Kidney glomerular epithelial cell (primary cell): ENCODE results near the gene SPECC1.
"Not testable (repeated sequence)": the region's sequence is repeated elsewhere in the genome, so short reads cannot be mapped to it uniquely, and the experiment has no call there.

Experiments used
- DNase-seq: peaks from one replicate; lab custom pipeline; 2025; lab: John Stamatoyannopoulos, UW

Gene SPECC1

GRCh38 chr17:20208717-20209116 lies 199.6 kb downstream of the SPECC1 start:
- no peak for DNase-seq

GRCh38 chr17:20210180-20210579 lies 201.0 kb downstream of the SPECC1 start:
- DNase-seq: no peak

- no peak for DNase-seq
Observed at GRCh38 chr17:20210614-20211013, 201.5 kb downstream of the SPECC1 start.

GRCh38 chr17:20211246-20211645 lies 202.1 kb downstream of the SPECC1 start:
- no peak for DNase-seq

GRCh38 chr17:20213449-20213848 lies 204.3 kb downstream of the SPECC1 start:
- DNase-seq: no peak

- no peak for DNase-seq
Observed at GRCh38 chr17:20214794-20215193, 205.6 kb downstream of the SPECC1 start.

- peak; percentile 68 for DNase-seq
Observed at GRCh38 chr17:20216154-20216815, 207.1 kb downstream of the SPECC1 start.

- DNase-seq: no peak
Observed at GRCh38 chr17:20216853-20217252, 207.7 kb downstream of the SPECC1 start.

GRCh38 chr17:20217677-20218076 lies 208.5 kb downstream of the SPECC1 start:
- DNase-seq: no peak

- no peak for DNase-seq
Observed at GRCh38 chr17:20218272-20218671, 209.1 kb downstream of the SPECC1 start.

- no peak for DNase-seq
Observed at GRCh38 chr17:20223808-20224328, 214.7 kb downstream of the SPECC1 start.

- no peak for DNase-seq
Observed at GRCh38 chr17:20224379-20224778, 215.2 kb downstream of the SPECC1 start.

- no peak for DNase-seq
Observed at GRCh38 chr17:20225162-20226115, 216.3 kb downstream of the SPECC1 start.

- peak; percentile 62 for DNase-seq
Observed at GRCh38 chr17:20226814-20227482, 217.8 kb downstream of the SPECC1 start.

- DNase-seq: not testable (repeated sequence)
Observed at GRCh38 chr17:20227720-20228370, 218.7 kb downstream of the SPECC1 start.

GRCh38 chr17:20228410-20228809 lies 219.3 kb downstream of the SPECC1 start:
- DNase-seq: no peak

GRCh38 chr17:20228860-20229259 lies 219.7 kb downstream of the SPECC1 start:
- no peak for DNase-seq

GRCh38 chr17:20230924-20231323 lies 221.8 kb downstream of the SPECC1 start:
- DNase-seq: no peak

GRCh38 chr17:20232611-20233010 lies 223.5 kb downstream of the SPECC1 start:
- DNase-seq: no peak

GRCh38 chr17:20234276-20234675 lies 225.1 kb downstream of the SPECC1 start:
- no peak for DNase-seq

- no peak for DNase-seq
Observed at GRCh38 chr17:20235747-20236146, 226.6 kb downstream of the SPECC1 start.
